GM12801 (cell line): ENCODE results near the gene DOK7.

Source experiments
- CTCF ChIP-seq: IDR thresholded peaks from one replicate; pipeline ENCODE4 v1.5.1; 2011; ENCODE audit warnings: control low read depth; ENCODE audit not compliant: insufficient read length; ENCODE audit errors: extremely low read depth

Gene DOK7

DNA sequence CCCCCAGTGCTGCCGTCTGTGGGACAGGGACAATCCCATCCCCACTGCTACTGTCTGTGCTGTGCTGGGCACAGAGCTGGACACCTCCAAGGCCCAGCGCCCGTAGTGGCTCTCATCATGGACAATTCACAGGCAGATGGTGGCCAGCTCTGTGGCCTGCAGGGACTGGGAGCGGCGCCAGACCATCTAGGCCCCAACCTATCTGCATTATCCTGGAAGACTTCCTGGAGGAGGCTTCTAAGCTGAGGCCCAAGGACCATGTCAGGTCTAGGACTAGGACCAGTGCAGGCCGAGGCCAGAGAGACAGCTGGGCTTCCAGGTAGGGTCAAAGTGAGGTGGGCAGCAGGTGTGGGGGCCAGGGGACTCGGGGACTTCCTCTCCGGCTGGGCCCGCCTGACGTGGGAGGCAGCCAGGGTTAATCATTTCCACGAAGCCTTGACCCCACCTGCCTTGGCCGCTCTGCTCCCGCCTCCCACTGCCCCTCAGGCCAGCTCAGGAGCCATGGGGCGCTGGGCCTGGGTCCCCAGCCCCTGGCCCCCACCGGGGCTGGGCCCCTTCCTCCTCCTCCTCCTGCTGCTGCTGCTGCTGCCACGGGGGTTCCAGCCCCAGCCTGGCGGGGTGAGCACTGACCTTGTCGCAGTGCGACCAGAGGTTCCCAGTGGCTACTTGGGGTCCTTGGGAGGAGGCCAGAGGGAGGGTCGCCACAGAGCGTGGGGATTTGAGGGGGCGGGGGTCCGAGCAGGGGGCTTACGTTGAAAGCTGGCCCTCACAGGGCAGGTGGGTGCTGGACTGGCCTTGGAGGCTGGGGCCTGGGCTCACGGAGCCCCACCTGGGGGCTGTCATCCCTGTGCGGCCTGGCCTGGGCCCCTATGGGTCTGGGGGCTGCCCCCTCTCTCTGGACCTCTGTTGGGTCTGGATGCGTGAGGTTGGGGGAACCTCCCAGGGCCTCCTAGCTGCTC, 21.3 kb upstream of the DOK7 start, which contains the start of gene HGFAC:
Gene HGFAC (plus strand): TSS at position 468 of the 959 bp plus-strand sequence. CDS start 34 bp downstream, at position 502.
- TF ChIP-seq CTCF = no peak

DNA sequence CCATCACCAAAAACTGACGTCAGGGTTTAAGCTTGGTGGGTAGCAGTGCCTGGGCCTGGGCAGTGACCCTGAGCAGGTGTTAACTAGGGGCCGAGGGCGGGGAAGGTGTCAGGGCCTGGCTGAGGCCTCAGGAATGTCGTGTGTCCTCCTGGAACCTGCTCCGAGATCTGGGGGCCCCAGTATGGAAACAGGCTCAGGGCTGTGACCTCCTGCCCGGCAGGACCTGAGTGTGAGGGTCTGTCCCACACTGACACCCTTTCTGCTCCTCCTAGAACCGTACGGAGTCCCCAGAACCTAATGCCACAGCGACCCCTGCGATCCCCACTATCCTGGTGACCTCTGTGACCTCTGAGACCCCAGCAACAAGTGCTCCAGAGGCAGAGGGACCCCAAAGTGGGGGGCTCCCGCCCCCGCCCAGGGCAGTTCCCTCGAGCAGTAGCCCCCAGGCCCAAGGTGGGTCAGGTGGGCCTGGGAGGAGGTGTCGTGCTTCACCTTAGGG, 20.6 kb upstream of the DOK7 start:
- no peak for TF ChIP-seq CTCF

GRCh38 chr4:3442959-3443749, 20.0 kb upstream of the DOK7 start:
- no peak for TF ChIP-seq CTCF

- no peak for TF ChIP-seq CTCF
Measured at GRCh38 chr4:3443750-3444309, 19.3 kb upstream of the DOK7 start.

DNA sequence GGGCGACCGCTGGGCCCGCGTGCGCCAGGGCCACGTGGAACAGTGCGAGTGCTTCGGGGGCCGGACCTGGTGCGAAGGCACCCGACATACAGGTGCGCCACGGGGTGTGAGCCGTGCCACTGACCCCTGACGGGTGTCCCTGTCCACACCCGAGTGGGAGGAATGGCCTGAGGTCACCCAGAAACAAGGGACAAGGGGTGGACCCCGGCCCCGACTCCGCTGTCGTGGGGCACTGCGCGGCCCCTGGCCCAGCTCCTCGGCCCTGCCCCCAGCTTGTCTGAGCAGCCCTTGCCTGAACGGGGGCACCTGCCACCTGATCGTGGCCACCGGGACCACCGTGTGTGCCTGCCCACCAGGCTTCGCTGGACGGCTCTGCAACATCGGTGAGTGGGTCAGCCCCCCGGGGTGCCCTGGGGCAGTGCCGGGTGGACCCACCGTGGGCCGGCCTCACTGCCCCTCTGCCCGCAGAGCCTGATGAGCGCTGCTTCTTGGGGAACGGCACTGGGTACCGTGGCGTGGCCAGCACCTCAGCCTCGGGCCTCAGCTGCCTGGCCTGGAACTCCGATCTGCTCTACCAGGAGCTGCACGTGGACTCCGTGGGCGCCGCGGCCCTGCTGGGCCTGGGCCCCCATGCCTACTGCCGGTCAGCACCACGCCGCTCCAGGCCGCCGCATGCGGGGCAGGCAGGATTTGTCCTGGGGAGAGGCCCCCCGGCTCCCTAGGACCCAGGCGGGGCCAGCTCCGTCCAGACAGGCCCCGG, 18.6 kb upstream of the DOK7 start:
- no peak for TF ChIP-seq CTCF

GRCh38 chr4:3445111-3445820, 17.8 kb upstream of the DOK7 start:
- no peak for TF ChIP-seq CTCF
